Activated CD4-positive, alpha-beta T cell treated with anti-CD3 and anti-CD28 coated beads, Interleukin-2, amount 10 ng/mL, durations not matched to agents 24 days and 14 days (primary cell): Measurements from ENCODE around the gene MCF2L. TPM values are rescaled to one million over a fixed set of nuclear protein-coding genes. Genes with fewer than 3 reads are reported as not detected.
"Not testable (repeated sequence)": the region's sequence is repeated elsewhere in the genome, so short reads cannot be mapped to it uniquely, and the experiment has no call there.

ENCODE experiments used
- DNase-seq: peaks from one replicate; pipeline ENCODE4 v3.0.0; 2022
- H3K27ac Mint-ChIP-seq: one replicate; pipeline ENCODE4 v1.8.0; 2022; ENCODE audit warnings: mild to moderate bottlenecking, mixed read lengths
- H3K27me3 Mint-ChIP-seq: one replicate; pipeline ENCODE4 v1.8.0; 2022; ENCODE audit warnings: mixed read lengths
- H3K36me3 Mint-ChIP-seq: one replicate; pipeline ENCODE4 v1.8.0; 2022; ENCODE audit warnings: low read depth, mild to moderate bottlenecking, mixed read lengths
- H3K4me1 Mint-ChIP-seq: one replicate; pipeline ENCODE4 v1.8.0; 2021; ENCODE audit warnings: mixed read lengths
- H3K4me3 Mint-ChIP-seq: one replicate; pipeline ENCODE4 v1.8.0; 2022; ENCODE audit warnings: mild to moderate bottlenecking, moderate library complexity, mixed read lengths
- H3K9me3 Mint-ChIP-seq: one replicate; pipeline ENCODE4 v1.8.0; 2021; ENCODE audit warnings: mixed read lengths
- intact Hi-C: fragments of 100-400 bp; cut with micrococcal nuclease; formaldehyde crosslinking; loops from one replicate; pipeline ENCODE4 v1.15.1; 2023
- total RNA-seq: library from RNA; stranded (reverse); gene quantifications from 2 replicates; pipeline ENCODE4 v1.2.3, GENCODE V29; 2022

Gene MCF2L
- total RNA-seq, 1 donor from 2014 or later = 0.09 TPM

DNA sequence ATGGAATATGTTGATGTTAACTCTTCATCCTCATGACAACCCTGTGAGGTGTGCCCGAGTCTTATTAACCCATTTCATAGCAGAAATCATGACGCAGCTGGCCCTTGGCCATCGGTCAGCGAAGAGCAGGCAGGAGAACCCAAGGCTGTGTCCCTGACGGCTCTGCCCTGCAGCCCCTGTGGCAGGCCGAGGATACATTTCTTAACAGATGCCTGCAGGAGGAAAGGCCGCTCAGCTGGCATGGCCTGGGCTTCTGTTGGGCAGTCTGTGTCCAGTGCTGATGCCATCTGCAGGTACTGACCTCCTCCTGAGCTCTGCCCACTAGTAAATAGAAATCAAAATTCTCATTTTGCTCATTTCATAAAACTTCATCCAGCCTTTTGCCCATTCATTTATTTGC is 35.4 kb upstream of the MCF2L start:
- DNase-seq = no peak
- H3K27me3 Mint-ChIP-seq = peaks cover 14% of the 10 kb centered on the region
- H3K4me1 Mint-ChIP-seq = peaks cover 3% of the 10 kb centered on the region
- no peak overlapping the region for H3K27ac Mint-ChIP-seq
- H3K4me3 Mint-ChIP-seq = no peak overlapping the region
- H3K9me3 Mint-ChIP-seq = no peaks in the 10 kb centered on the region
- no peaks in the 10 kb centered on the region for H3K36me3 Mint-ChIP-seq
- intact Hi-C loops = no loop called here

DNA sequence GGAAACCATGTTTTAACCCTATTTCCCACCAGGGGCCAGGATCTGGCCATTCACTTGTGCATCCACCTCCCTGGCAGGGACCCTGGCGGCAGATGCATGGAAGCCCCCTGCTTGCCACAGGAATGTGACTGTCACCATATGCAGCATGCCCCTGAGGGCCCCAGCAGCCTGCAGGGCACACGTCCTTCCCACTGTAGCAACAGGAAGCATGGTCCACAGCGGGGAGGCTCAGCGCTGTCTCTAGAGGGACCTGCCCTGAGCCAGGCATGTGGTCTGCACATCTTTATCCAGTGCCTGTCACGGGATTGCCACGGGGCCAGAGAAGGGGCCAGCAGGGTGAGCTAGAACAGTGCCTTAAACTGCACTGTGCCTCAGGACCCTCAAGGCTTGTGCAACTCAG is 34.9 kb upstream of the MCF2L start:
- no peaks in the 10 kb centered on the region for H3K36me3 Mint-ChIP-seq
- no peaks in the 10 kb centered on the region for H3K9me3 Mint-ChIP-seq
- peaks cover 11% of the 10 kb centered on the region for H3K27me3 Mint-ChIP-seq
- no peak overlapping the region for H3K4me3 Mint-ChIP-seq
- peaks cover 3% of the 10 kb centered on the region for H3K4me1 Mint-ChIP-seq
- H3K27ac Mint-ChIP-seq = no peak overlapping the region
- no peak for DNase-seq
- intact Hi-C loops = no loop called here

DNA sequence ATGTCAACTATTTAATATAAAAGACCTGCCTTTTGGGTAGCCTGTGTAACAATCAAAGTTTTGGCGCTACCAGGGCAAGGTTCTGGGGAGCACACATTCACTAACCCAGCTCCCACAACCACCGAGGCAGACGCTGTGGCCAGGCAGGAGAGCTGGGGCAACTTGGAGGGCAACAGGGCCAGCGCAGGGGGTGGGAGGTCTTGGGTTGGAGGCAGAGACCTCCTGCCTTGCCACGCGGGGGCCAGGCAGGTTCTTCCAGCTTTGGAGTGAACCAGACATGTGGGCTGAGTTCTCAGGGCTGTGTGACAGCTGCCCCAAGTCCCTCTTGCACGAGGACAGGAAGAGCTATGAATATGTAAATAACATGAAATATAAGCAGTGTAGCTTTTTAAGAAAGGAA is 30.3 kb upstream of the MCF2L start:
- Mint-ChIP-seq H3K9me3 (no peaks in the 10 kb centered on the region), H3K36me3 (no peaks in the 10 kb centered on the region), H3K27me3 (peaks cover 17% of the 10 kb centered on the region), H3K4me3 (no peak overlapping the region), H3K4me1 (peaks cover 6% of the 10 kb centered on the region), H3K27ac (no peak overlapping the region)
- intact Hi-C loops = no loop called here
- DNase-seq = no peak

- H3K4me3 Mint-ChIP-seq = no peak overlapping the region
- H3K4me1 Mint-ChIP-seq = peaks cover 6% of the 10 kb centered on the region
- DNase-seq = no peak
- H3K27ac Mint-ChIP-seq = no peak overlapping the region
- H3K9me3 Mint-ChIP-seq = no peaks in the 10 kb centered on the region
- intact Hi-C loops = loop anchor here (10.0 kb wide), 2 partner anchors 265 to 355 kb away; partner anchors contain the start of genes CUL4A, LAMP1 and PCID2
- H3K27me3 Mint-ChIP-seq = peaks cover 28% of the 10 kb centered on the region
- no peaks in the 10 kb centered on the region for H3K36me3 Mint-ChIP-seq
Measured at GRCh38 chr13:112940236-112940635, 28.8 kb upstream of the MCF2L start.

DNA sequence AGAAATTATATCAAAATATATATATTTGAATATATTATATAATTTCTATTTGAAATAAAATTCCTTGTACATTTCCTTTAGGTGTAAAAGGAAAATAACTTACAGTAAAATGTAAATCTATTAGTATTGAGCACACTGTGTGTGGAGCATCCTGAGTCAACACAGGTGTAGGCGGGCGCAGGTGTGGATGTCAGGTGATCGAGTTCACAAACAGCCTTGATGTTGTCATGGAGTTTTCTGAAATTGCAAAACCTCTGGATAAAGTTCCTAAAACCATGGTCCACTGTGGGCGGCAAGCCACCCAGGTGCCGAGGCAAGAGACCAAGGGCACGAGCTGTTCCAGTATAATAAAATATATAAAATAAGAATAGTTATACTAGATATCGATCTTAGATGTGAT is 27.7 kb upstream of the MCF2L start:
- Mint-ChIP-seq H3K36me3 (no peaks in the 10 kb centered on the region), H3K9me3 (no peaks in the 10 kb centered on the region), H3K4me3 (no peak overlapping the region), H3K4me1 (peaks cover 6% of the 10 kb centered on the region), H3K27me3 (peaks cover 35% of the 10 kb centered on the region), H3K27ac (no peak overlapping the region)
- DNase-seq = no peak
- intact Hi-C loops = loop anchor here (10.0 kb wide), 2 partner anchors 263 to 353 kb away; partner anchors contain the start of genes CUL4A, LAMP1 and PCID2

- H3K4me1 Mint-ChIP-seq, DNase-seq, H3K9me3 Mint-ChIP-seq, H3K36me3 Mint-ChIP-seq, H3K4me3 Mint-ChIP-seq, H3K27ac Mint-ChIP-seq: not testable (repeated sequence)
- intact Hi-C loops = loop anchor here (1.0 to 10.0 kb wide), 4 partner anchors 88 to 453 kb away; partner anchors contain the start of genes CUL4A, LAMP1 and PCID2
- H3K27me3 Mint-ChIP-seq = peaks cover 39% of the 10 kb centered on the region
Measured at GRCh38 chr13:112941765-112942164, 27.2 kb upstream of the MCF2L start.

DNA sequence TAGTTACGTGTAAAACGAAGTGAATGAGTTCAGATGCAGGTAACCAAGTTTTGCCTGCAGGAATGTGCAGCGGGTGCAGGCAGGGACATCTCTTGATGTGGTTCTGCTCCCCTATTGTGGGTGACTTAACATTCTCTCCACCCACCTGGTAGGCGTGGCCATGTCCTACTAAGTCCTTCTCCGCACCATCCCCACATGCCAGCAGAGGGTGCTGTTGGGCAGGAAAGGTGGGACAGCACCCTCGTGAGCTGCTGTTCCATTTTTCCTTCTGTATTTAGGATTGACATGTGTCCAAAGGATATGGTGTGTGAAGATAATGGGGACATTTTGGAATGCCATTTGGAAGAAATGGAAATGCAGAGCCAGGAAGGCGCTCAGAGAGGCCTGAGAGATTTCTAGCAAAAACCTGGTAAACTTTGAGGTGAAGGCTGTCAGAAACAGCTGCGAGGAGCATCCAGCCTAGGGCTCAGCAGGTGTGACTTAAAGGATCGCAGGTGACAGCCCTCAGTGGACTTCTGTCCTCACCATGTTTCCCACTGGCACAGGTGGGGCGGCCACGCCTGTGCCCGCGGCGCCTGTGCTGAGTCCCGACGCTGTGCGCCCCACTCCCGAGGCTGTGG is 26.2 kb upstream of the MCF2L start:
- intact Hi-C loops = loop anchor here (1.0 to 10.0 kb wide), 4 partner anchors 87 to 452 kb away; partner anchors contain the start of genes CUL4A, LAMP1 and PCID2
- H3K36me3 Mint-ChIP-seq = no peaks in the 10 kb centered on the region
- H3K27ac Mint-ChIP-seq = no peak overlapping the region
- H3K4me3 Mint-ChIP-seq = peak overlapping the region; percentile 80
- peaks cover 6% of the 10 kb centered on the region for H3K4me1 Mint-ChIP-seq
- H3K9me3 Mint-ChIP-seq = no peaks in the 10 kb centered on the region
- peak; percentile 98 for DNase-seq
- H3K27me3 Mint-ChIP-seq = peaks cover 43% of the 10 kb centered on the region

DNA sequence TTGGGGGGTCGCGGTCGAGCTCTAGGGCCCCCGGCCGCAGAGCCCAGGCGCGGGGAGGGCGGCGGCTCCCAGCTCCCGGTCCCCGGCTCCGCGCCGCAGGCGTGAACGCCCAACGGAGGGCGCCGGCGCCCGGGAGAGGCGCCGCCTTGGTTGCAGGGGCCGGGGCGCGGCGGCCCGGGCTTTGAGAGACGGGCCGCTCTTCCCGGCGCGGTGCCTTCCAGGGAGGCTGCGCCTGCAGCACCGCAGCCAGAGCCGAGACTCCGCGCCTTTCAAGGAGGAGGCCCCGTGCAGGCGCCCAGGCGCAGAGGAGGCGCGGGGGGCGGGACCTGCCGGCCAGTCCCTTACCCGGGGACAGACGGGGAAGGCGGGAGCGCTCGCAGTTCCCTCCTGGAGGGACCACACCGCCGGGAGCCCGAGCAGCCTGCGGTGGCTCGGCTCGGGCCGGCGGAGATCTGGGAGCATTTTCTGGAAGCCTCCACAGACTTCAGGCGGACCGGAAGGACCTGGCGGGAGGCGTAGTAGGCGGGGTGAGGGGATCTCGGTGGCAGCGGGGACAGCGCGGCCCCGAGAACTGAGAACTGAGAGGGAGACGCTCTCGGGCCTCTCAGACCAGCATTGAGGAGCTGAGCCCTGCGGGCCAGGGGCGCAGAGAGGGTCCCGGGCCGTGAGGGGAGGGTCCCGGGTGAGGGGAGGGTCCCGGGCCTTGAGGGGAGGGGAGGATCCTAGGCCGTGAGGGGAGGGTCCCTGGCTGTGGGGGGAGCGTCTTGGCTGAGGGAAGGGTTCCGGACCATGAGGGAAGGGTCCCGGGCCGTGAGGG is 25.5 kb upstream of the MCF2L start:
- H3K4me3 Mint-ChIP-seq = peak overlapping the region; percentile 74
- no peaks in the 10 kb centered on the region for H3K9me3 Mint-ChIP-seq
- peak; percentile 78 for DNase-seq
- intact Hi-C loops = loop anchor here (10.0 kb wide), 2 partner anchors 261 to 351 kb away; partner anchors contain the start of genes CUL4A, LAMP1 and PCID2
- no peaks in the 10 kb centered on the region for H3K36me3 Mint-ChIP-seq
- no peak overlapping the region for H3K27ac Mint-ChIP-seq
- H3K4me1 Mint-ChIP-seq = peaks cover 6% of the 10 kb centered on the region
- peaks cover 49% of the 10 kb centered on the region for H3K27me3 Mint-ChIP-seq

DNA sequence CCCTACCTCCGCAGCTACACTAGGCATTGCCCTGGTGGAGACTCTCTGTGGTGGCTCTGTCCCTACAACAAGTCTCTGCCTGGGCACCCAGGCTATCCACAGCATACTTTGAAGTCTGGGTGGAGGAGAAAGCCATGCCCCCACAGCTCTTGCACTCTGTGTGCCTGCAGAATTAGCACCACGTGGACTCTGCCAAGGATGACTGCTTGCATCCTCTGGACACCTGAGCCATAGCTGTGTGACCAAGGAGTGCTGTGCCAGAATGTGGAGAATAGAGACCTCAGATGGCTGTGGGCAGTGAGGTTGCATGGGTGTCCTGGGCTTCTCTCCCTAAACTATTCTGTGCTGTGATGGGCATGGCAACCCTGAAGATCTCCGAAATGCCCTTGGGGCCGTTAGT is 21.2 kb upstream of the MCF2L start:
- no peaks in the 10 kb centered on the region for H3K36me3 Mint-ChIP-seq
- intact Hi-C loops = loop anchor here (10.0 kb wide), 2 partner anchors 257 to 347 kb away; partner anchors contain the start of genes CUL4A, LAMP1 and PCID2
- no peaks in the 10 kb centered on the region for H3K9me3 Mint-ChIP-seq
- no peak overlapping the region for H3K27ac Mint-ChIP-seq
- DNase-seq = no peak
- H3K27me3 Mint-ChIP-seq = peaks cover 58% of the 10 kb centered on the region
- H3K4me3 Mint-ChIP-seq = no peak overlapping the region
- H3K4me1 Mint-ChIP-seq = peaks cover under 1% of the 10 kb centered on the region

- intact Hi-C loops = no loop called here
- no peak overlapping the region for H3K4me3 Mint-ChIP-seq
- H3K9me3 Mint-ChIP-seq = no peaks in the 10 kb centered on the region
- no peaks in the 10 kb centered on the region for H3K36me3 Mint-ChIP-seq
- peaks cover 33% of the 10 kb centered on the region for H3K27me3 Mint-ChIP-seq
- no peak overlapping the region for H3K27ac Mint-ChIP-seq
- no peaks in the 10 kb centered on the region for H3K4me1 Mint-ChIP-seq
- no peak for DNase-seq
Measured at GRCh38 chr13:112951674-112952371, 17.2 kb upstream of the MCF2L start.

- no peak overlapping the region for H3K4me3 Mint-ChIP-seq
- H3K27me3 Mint-ChIP-seq = peaks cover 28% of the 10 kb centered on the region
- no peak for DNase-seq
- no peaks in the 10 kb centered on the region for H3K4me1 Mint-ChIP-seq
- no peaks in the 10 kb centered on the region for H3K36me3 Mint-ChIP-seq
- no peak overlapping the region for H3K27ac Mint-ChIP-seq
- H3K9me3 Mint-ChIP-seq = no peaks in the 10 kb centered on the region
- intact Hi-C loops = no loop called here
Measured at GRCh38 chr13:112952759-112953551, 16.1 kb upstream of the MCF2L start.

- peaks cover 23% of the 10 kb centered on the region for H3K27me3 Mint-ChIP-seq
- no peak for DNase-seq
- no peaks in the 10 kb centered on the region for H3K4me1 Mint-ChIP-seq
- no peak overlapping the region for H3K4me3 Mint-ChIP-seq
- no peaks in the 10 kb centered on the region for H3K36me3 Mint-ChIP-seq
- H3K9me3 Mint-ChIP-seq = no peaks in the 10 kb centered on the region
- H3K27ac Mint-ChIP-seq = no peak overlapping the region
- intact Hi-C loops = no loop called here
Measured at GRCh38 chr13:112953591-112954487, 15.2 kb upstream of the MCF2L start.
